OCI-LY1 (cell line): ENCODE results near the gene NOXA1.

Experiments used
- H2AFZ ChIP-seq: fragments of 200-600 bp; sonication (generic), shearing (Covaris generic); 2 replicates; pipeline ENCODE4 v1.6.0; 2014; ENCODE audit warnings: antibody characterized with exemption, mild to moderate bottlenecking, low read length
- H3F3A ChIP-seq: fragments of 200-600 bp; sonication (generic), shearing (Covaris generic); 2 replicates; pipeline ENCODE4 v1.6.0; 2014; ENCODE audit warnings: mild to moderate bottlenecking, antibody characterized with exemption, low read length, moderate library complexity; ENCODE audit not compliant: insufficient read depth
- H3K27ac ChIP-seq: fragments of 200-600 bp; sonication (generic); 2 replicates; pipeline ENCODE4 v1.5.1; 2014; ENCODE audit warnings: low read length, mixed run types, mild to moderate bottlenecking, low read depth; ENCODE audit not compliant: poor library complexity, severe bottlenecking
- H3K27me3 ChIP-seq: fragments of 200-600 bp; sonication (generic); 2 replicates; pipeline ENCODE4 v1.6.0; 2014; ENCODE audit warnings: antibody characterized with exemption, mild to moderate bottlenecking, low read length, moderate library complexity; ENCODE audit not compliant: insufficient read depth
- H3K36me3 ChIP-seq: fragments of 200-600 bp; sonication (generic); 2 replicates; pipeline ENCODE4 v1.6.1; 2014; ENCODE audit warnings: mild to moderate bottlenecking, antibody characterized with exemption, low read length, moderate library complexity, mixed read lengths; ENCODE audit not compliant: insufficient read depth
- H3K4me1 ChIP-seq: fragments of 200-600 bp; sonication (generic); 2 replicates; pipeline ENCODE4 v1.5.1; 2014; ENCODE audit warnings: mild to moderate bottlenecking, low read length, moderate library complexity; ENCODE audit not compliant: insufficient read depth, severe bottlenecking
- H3K4me2 ChIP-seq: fragments of 200-600 bp; sonication (generic), shearing (Covaris generic); 2 replicates; pipeline ENCODE4 v1.6.1; 2014; ENCODE audit warnings: low read length
- H3K4me3 ChIP-seq: fragments of 200-600 bp; sonication (generic); 2 replicates; pipeline ENCODE4 v1.5.1; 2014; ENCODE audit warnings: low read length, low read depth, mild to moderate bottlenecking, mixed read lengths; ENCODE audit not compliant: poor library complexity, severe bottlenecking
- H3K79me2 ChIP-seq: fragments of 200-600 bp; shearing (Covaris generic); 2 replicates; pipeline ENCODE4 v1.6.1; 2016; ENCODE audit warnings: mixed run types, low read length, mixed read lengths; ENCODE audit not compliant: insufficient read depth
- H3K9ac ChIP-seq: fragments of 200-600 bp; sonication (generic), shearing (Covaris generic); 2 replicates; pipeline ENCODE4 v1.6.1; 2014; ENCODE audit warnings: mild to moderate bottlenecking, low read length, mixed read lengths
- H3K9me2 ChIP-seq: fragments of 200-600 bp; sonication (generic), shearing (Covaris generic); 2 replicates; pipeline ENCODE4 v1.6.1; 2014; ENCODE audit warnings: low read depth, mild to moderate bottlenecking, low read length, mixed read lengths
- H3K9me3 ChIP-seq: fragments of 200-600 bp; shearing (Covaris generic); 2 replicates; pipeline ENCODE4 v1.6.1; 2014; ENCODE audit warnings: low read length, mixed read lengths
- H4K20me1 ChIP-seq: fragments of 200-600 bp; sonication (generic), shearing (Covaris generic); 2 replicates; pipeline ENCODE4 v1.6.0; 2016; ENCODE audit warnings: mild to moderate bottlenecking, low read length; ENCODE audit not compliant: insufficient read depth
- EZH2 ChIP-seq: fragments of 200-600 bp; sonication (generic), shearing (Covaris generic); IDR thresholded peaks from 2 replicates; pipeline ENCODE4 v1.8.0; 2017; ENCODE audit warnings: borderline replicate concordance, mixed run types, mild to moderate bottlenecking, antibody characterized with exemption, low read length, moderate library complexity, mixed read lengths
- TF ChIP-seq, protein P1 (sequence below): fragments of 200-600 bp; sonication (generic), shearing (Covaris generic); IDR thresholded peaks from 2 replicates; pipeline ENCODE4 v1.5.1; 2017; ENCODE audit warnings: mild to moderate bottlenecking, antibody characterized with exemption, low read length, moderate library complexity, mixed read lengths

The NOXA1 gene

DNA sequence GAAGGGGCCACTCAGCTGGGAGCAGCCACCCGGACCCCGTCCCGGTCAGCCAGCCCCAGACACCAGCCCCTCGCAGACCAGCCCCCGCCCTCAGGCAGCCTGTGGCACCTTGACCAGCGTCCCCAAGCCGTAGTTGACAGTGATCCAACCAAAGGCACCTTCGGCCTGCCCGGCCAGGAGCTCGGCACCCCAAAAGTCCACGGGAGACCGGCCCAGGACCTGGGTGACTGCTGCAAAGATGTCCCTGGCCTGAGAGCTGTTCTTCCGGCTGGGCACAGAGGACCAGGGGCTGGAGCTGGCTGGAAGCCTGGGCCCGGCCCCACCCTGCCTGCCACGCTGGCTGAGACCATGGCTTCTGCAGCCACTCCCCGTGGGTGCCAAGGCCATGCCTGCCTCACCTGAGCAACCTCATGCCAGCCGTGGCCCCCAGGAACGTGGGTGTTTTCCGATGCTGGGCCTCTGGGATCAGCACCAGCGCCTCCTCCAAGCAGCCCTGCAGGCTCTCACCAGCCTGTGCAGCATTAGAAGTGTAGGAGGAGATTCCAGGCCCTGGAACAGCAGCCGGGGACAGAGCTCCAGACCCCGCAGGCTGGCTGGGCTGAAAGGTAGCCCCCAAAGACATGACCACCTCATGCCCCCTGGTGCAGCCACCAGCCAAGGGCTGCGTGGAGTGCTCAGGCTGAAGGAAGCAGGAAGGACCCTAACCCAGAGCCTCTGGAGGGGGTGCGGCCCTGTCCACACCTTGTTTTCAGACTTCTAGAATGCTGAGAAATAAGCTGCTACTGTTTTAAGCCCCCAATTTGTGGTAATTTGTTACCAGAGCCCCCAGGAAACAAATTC is 13.8 kb downstream of the NOXA1 start:
- no peak for TF ChIP-seq EZH2
- TF ChIP-seq, protein P1, sequence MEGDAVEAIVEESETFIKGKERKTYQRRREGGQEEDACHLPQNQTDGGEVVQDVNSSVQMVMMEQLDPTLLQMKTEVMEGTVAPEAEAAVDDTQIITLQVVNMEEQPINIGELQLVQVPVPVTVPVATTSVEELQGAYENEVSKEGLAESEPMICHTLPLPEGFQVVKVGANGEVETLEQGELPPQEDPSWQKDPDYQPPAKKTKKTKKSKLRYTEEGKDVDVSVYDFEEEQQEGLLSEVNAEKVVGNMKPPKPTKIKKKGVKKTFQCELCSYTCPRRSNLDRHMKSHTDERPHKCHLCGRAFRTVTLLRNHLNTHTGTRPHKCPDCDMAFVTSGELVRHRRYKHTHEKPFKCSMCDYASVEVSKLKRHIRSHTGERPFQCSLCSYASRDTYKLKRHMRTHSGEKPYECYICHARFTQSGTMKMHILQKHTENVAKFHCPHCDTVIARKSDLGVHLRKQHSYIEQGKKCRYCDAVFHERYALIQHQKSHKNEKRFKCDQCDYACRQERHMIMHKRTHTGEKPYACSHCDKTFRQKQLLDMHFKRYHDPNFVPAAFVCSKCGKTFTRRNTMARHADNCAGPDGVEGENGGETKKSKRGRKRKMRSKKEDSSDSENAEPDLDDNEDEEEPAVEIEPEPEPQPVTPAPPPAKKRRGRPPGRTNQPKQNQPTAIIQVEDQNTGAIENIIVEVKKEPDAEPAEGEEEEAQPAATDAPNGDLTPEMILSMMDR, result no peak
- Histone ChIP-seq H2AFZ (no peak overlapping the region), H3K27ac (no peak overlapping the region), H3F3A (no peaks in the 10 kb centered on the region), H3K27me3 (0 out of 2 replicates have a peak, but pooled peaks cover 12% of the 10 kb centered on the region), H3K36me3 (no peaks in the 10 kb centered on the region), H3K9me3 (no peaks in the 10 kb centered on the region), H3K4me1 (no peaks in the 10 kb centered on the region), H3K4me3 (no peak overlapping the region), H3K4me2 (no peak overlapping the region), H3K9ac (no peak overlapping the region), H4K20me1 (no peaks in the 10 kb centered on the region), H3K79me2 (no peaks in the 10 kb centered on the region), H3K9me2 (no peaks in the 10 kb centered on the region)

DNA sequence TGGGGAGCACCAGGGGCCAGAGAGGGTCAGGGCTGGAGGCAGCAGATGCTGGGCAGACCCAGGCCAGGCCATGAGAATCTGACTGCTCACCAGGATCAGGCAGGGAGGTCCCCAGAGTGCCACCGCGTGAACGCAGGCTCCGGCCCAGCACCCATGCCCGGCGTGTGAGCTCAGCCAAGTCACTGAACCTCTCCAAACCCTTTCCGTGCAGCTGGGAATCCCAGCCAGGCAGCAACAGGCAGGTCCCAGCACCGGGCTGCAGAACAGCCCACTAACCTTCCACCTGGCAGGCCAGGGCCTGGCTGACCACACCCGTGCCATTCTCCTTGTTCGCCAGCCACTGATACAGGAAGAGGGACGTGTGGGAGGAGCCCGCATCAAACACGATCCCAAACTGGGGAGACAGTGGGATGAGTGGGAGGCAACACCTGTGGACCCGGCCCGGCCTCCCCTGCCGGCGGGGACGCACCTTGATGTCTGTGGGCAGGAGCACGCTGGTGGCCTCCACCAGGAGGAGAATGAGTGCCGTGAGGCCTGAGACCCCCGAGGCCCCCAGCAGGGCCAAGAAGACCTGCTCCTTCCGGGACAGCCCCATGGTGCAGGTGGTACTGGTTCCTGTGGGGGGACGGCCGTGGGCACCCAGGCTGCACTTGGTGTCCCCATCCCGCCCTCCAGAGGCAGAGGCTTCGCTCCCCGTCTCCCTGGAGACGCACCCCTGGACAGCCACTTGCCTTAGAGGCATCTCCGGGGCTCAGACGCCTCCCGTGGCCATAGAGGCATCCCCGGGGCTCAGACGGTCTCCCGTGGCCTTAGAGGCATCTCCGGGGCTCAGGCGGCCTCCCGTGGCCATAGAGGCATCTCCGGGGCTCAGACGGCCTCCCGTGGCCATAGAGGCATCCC is 14.7 kb downstream of the NOXA1 start:
- Histone ChIP-seq H3K4me3 (no peak overlapping the region), H2AFZ (no peak overlapping the region), H3K27ac (no peak overlapping the region), H3K9me2 (no peaks in the 10 kb centered on the region), H3K4me2 (no peak overlapping the region), H3F3A (no peaks in the 10 kb centered on the region), H4K20me1 (no peaks in the 10 kb centered on the region), H3K27me3 (0 out of 2 replicates have a peak, but pooled peaks cover 12% of the 10 kb centered on the region), H3K79me2 (no peaks in the 10 kb centered on the region), H3K9me3 (no peaks in the 10 kb centered on the region), H3K4me1 (no peaks in the 10 kb centered on the region), H3K9ac (no peak overlapping the region), H3K36me3 (no peaks in the 10 kb centered on the region)
- no peak for TF ChIP-seq EZH2
- TF ChIP-seq, protein P1, result no peak

DNA sequence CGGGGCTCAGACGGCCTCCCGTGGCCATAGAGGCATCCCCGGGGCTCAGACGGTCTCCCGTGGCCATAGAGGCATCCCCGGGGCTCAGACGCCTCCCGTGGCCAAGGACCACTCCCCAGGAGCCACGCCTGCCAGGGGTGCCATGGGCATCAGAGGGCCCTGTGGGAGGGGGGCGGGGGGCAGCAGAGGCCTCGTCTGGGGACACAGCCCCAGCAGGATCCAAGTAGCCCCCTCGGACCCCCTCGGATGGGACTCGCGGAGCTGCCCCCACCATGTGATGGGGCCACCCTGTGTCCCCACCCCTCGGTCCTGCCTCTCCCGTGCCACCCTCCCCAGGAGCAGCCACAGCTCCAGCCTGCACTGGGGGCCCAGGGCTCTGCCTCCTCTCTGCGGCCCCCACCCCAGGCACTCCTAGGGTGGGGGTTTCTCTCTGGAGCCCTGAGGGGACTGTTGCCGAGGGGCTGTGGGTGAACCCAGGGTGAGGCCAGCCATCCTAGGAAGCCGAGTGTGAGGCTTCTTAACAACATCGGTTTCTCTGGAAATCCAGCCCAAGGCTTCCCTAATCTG is 15.5 kb downstream of the NOXA1 start:
- 0 out of 2 replicates have a peak, but pooled peaks cover 12% of the 10 kb centered on the region for H3K27me3 ChIP-seq
- no peaks in the 10 kb centered on the region for H3K4me1 ChIP-seq
- no peak overlapping the region for H3K4me3 ChIP-seq
- H3K9ac ChIP-seq, result no peak overlapping the region
- H2AFZ ChIP-seq, result no peak overlapping the region
- no peak overlapping the region for H3K4me2 ChIP-seq
- no peaks in the 10 kb centered on the region for H3K79me2 ChIP-seq
- TF ChIP-seq, protein P1, result no peak
- TF ChIP-seq EZH2, result no peak
- no peaks in the 10 kb centered on the region for H4K20me1 ChIP-seq
- H3K9me2 ChIP-seq, result no peaks in the 10 kb centered on the region
- no peaks in the 10 kb centered on the region for H3K36me3 ChIP-seq
- no peak overlapping the region for H3K27ac ChIP-seq
- H3K9me3 ChIP-seq, result no peaks in the 10 kb centered on the region
- no peaks in the 10 kb centered on the region for H3F3A ChIP-seq
